ENCODE data around the gene CENATAC.
"Not testable (repeated sequence)": the region's sequence is repeated elsewhere in the genome, so short reads cannot be mapped to it uniquely, and the experiment has no call there.

The CENATAC gene

DNA sequence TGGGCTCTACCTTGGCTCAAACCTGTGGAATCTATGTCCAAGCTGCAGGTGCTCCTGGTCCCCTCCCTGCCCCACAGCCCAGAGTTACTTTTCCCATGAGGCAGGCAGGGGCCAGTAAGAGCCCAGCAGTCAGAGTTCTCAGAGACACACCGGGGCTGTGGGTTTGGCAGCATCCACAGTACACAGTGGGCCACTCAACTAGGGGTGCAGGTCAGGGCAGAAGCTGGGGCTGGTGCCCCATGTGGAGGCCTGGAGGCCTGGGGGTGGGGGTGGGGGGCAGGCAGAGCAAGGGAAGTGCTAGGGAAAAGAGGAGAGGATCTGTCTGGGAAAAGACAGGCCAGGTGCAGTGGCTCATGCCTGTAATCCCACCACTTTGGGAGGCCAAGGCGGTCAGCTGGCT is 39.4 kb upstream of the CENATAC start:
- TF ChIP-seq SPI1 (IDR thresholded peaks at IDR 0.05; ENCODE audit: borderline replicate concordance, low read depth) = no peak
- TF ChIP-seq, protein P1, sequence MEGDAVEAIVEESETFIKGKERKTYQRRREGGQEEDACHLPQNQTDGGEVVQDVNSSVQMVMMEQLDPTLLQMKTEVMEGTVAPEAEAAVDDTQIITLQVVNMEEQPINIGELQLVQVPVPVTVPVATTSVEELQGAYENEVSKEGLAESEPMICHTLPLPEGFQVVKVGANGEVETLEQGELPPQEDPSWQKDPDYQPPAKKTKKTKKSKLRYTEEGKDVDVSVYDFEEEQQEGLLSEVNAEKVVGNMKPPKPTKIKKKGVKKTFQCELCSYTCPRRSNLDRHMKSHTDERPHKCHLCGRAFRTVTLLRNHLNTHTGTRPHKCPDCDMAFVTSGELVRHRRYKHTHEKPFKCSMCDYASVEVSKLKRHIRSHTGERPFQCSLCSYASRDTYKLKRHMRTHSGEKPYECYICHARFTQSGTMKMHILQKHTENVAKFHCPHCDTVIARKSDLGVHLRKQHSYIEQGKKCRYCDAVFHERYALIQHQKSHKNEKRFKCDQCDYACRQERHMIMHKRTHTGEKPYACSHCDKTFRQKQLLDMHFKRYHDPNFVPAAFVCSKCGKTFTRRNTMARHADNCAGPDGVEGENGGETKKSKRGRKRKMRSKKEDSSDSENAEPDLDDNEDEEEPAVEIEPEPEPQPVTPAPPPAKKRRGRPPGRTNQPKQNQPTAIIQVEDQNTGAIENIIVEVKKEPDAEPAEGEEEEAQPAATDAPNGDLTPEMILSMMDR (IDR thresholded peaks at IDR 0.05; ENCODE audit: insufficient read depth, low read length) = no peak
- no peak for TF ChIP-seq GABPA (IDR thresholded peaks at IDR 0.05; ENCODE audit: low read depth)
- TF ChIP-seq POLR2AphosphoS5 (IDR thresholded peaks at IDR 0.05; ENCODE audit: low read depth) = no peak
- no peak for TF ChIP-seq REST (IDR thresholded peaks at IDR 0.05; ENCODE audit: insufficient replicate concordance, low read depth)
- no peak overlapping the region for H3K27ac ChIP-seq (replicated peaks)
- no peak overlapping the region for H3K4me3 ChIP-seq (replicated peaks; ENCODE audit: insufficient read depth, low read length)
- no peak for DNase-seq (ENCODE audit: low read depth in 1 of 2, low spot score in 1 of 2)
- H3K27me3 ChIP-seq (ENCODE audit: insufficient read depth, poor library complexity, severe bottlenecking) = no peaks in the 10 kb centered on the region

GRCh38 chr11:118961189-118961588 is 36.7 kb upstream of the CENATAC start:
- Histone ChIP-seq H3K4me3 (replicated peaks; ENCODE audit: insufficient read depth, low read length) (no peak overlapping the region), H3K27ac (replicated peaks) (no peak overlapping the region), H3K27me3 (ENCODE audit: insufficient read depth, poor library complexity, severe bottlenecking) (no peaks in the 10 kb centered on the region)
- TF ChIP-seq, protein P1 (IDR thresholded peaks at IDR 0.05; ENCODE audit: insufficient read depth, low read length) = no peak
- TF ChIP-seq REST (IDR thresholded peaks at IDR 0.05; ENCODE audit: insufficient replicate concordance, low read depth) = no peak
- no peak for TF ChIP-seq POLR2AphosphoS5 (IDR thresholded peaks at IDR 0.05; ENCODE audit: low read depth)
- no peak for DNase-seq (ENCODE audit: low read depth in 1 of 2, low spot score in 1 of 2)

DNA sequence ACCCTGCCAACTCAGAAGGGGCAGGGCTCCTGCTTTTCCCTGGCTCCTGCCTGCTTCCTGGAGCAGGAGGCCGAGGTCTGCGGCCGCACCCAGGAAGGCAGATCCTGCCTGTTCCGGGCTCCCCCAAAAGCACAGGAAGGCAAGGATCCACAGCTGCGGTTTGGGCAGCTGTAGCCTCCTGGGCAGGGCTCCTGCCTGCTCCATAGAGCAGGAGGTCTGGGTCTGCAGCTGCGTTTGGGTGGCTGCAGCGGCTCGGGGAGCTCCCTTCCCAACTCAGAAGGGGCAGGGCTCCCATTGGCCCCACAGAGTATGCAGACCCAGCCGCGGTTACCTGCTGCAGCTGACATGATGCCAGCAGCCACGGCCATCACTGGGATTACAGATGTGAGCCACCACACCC is 36.3 kb upstream of the CENATAC start:
- no peak for DNase-seq (ENCODE audit: low read depth in 1 of 2, low spot score in 1 of 2)

GRCh38 chr11:118969508-118969907 is 28.4 kb upstream of the CENATAC start:
- not testable (repeated sequence) for H3K4me3 ChIP-seq (replicated peaks; ENCODE audit: insufficient read depth, low read length); H3K27ac ChIP-seq (replicated peaks); DNase-seq (ENCODE audit: low read depth in 1 of 2, low spot score in 1 of 2); H3K27me3 ChIP-seq (ENCODE audit: insufficient read depth, poor library complexity, severe bottlenecking)

More for the DNA sequence above, 36.3 kb upstream of the CENATAC start:
- TF ChIP-seq, protein P1 (IDR thresholded peaks at IDR 0.05; ENCODE audit: insufficient read depth, low read length) = no peak
- TF ChIP-seq GABPA (IDR thresholded peaks at IDR 0.05; ENCODE audit: low read depth) (no peak), SPI1 (IDR thresholded peaks at IDR 0.05; ENCODE audit: borderline replicate concordance, low read depth) (no peak), REST (IDR thresholded peaks at IDR 0.05; ENCODE audit: insufficient replicate concordance, low read depth) (no peak), POLR2AphosphoS5 (IDR thresholded peaks at IDR 0.05; ENCODE audit: low read depth) (no peak)
- H3K4me3 ChIP-seq (replicated peaks; ENCODE audit: insufficient read depth, low read length) = no peak overlapping the region
- no peaks in the 10 kb centered on the region for H3K27me3 ChIP-seq (ENCODE audit: insufficient read depth, poor library complexity, severe bottlenecking)
- H3K27ac ChIP-seq (replicated peaks) = no peak overlapping the region
